Measurements from ENCODE around the gene SYTL4.

SYTL4 gene

GRCh38 chrX:100642290-100642689 is 89.6 kb downstream of the SYTL4 start:
- H3K36me3 ChIP-seq (ENCODE audit: control insufficient read depth in 1 of 2, insufficient read depth in 2 of 2, low read length in 2 of 2): no peaks in the 10 kb centered on the region
- H3K18ac ChIP-seq (ENCODE audit: low read length): no peak overlapping the region
- no peak overlapping the region for H2AK5ac ChIP-seq (ENCODE audit: low read length)
- no peaks in the 10 kb centered on the region for H3K27me3 ChIP-seq (ENCODE audit: insufficient read depth, low read length)
- H3K4me3 ChIP-seq (ENCODE audit: low read depth, low read length): no peak overlapping the region
- H3K27ac ChIP-seq (ENCODE audit: low read depth, low read length): no peak overlapping the region
- no peaks in the 10 kb centered on the region for H3K79me1 ChIP-seq (ENCODE audit: low read length)
- no peak overlapping the region for H3K14ac ChIP-seq (ENCODE audit: low read length)
- H3K9ac ChIP-seq (ENCODE audit: low read length): no peak overlapping the region
- H3K4me1 ChIP-seq (ENCODE audit: control insufficient read depth in 1 of 2, insufficient read depth in 2 of 2, low read length in 2 of 2): peaks cover 2 to 10% of the 10 kb centered on the region in 2 experiments
- H3K79me2 ChIP-seq (ENCODE audit: control insufficient read depth, insufficient read depth, low read length, poor library complexity): no peaks in the 10 kb centered on the region
- H3K4me2 ChIP-seq (ENCODE audit: low read length): no peak overlapping the region
- H2BK12ac ChIP-seq (ENCODE audit: low read length): no peak overlapping the region
- no peak overlapping the region for H2AFZ ChIP-seq (ENCODE audit: insufficient read depth, low read length, poor library complexity)
- WGBS (ENCODE audit: extremely low coverage, insufficient coverage, insufficient read length): 100% methylated on average over 1 of the region's 3 CpGs
- no peak overlapping the region for H2BK5ac ChIP-seq (ENCODE audit: low read depth, low read length, poor library complexity)
- DNase-seq: no peak
- H4K91ac ChIP-seq (ENCODE audit: low read depth, low read length): no peak overlapping the region
- no peak overlapping the region for H4K8ac ChIP-seq (ENCODE audit: low read depth, low read length)
- no peak overlapping the region for H3K23ac ChIP-seq (ENCODE audit: low read length)
- H3K9me3 ChIP-seq (ENCODE audit: insufficient read depth, low read depth, low read length): no peaks in the 10 kb centered on the region
- no peak overlapping the region for H4K12ac ChIP-seq (ENCODE audit: low read depth, low read length)
- H3K4ac ChIP-seq (ENCODE audit: low read depth, low read length): no peak overlapping the region
- no peak overlapping the region for H2BK120ac ChIP-seq (ENCODE audit: insufficient read depth, low read length, poor library complexity)

GRCh38 chrX:100636321-100636991 is 95.5 kb downstream of the SYTL4 start, which contains the start of gene TSPAN6:
Gene TSPAN6, minus strand, starts transcription at chrX:100636806. Its CDS starts 112 bp downstream, at chrX:100636694.
- no peak within 1 kb of the TSS for H2AK5ac ChIP-seq (ENCODE audit: low read length)
- H3K27me3 ChIP-seq (ENCODE audit: insufficient read depth, low read length): no peaks in the 10 kb centered on the region
- peak within 1 kb of the TSS; percentile 95 for H3K18ac ChIP-seq (ENCODE audit: low read length)
- peak within 1 kb of the TSS; percentile 59 for H2AFZ ChIP-seq (ENCODE audit: insufficient read depth, low read length, poor library complexity)
- DNase-seq: peak; percentile 68 to 87
- H3K36me3 ChIP-seq (ENCODE audit: control insufficient read depth in 1 of 2, insufficient read depth in 2 of 2, low read length in 2 of 2): peaks cover 3 to 5% of the 10 kb centered on the region in 2 experiments
- peaks cover 0 to 4% of the 10 kb centered on the region in 2 experiments for H3K4me1 ChIP-seq (ENCODE audit: control insufficient read depth in 1 of 2, insufficient read depth in 2 of 2, low read length in 2 of 2)
- peak within 1 kb of the TSS; percentile 96 for H3K9ac ChIP-seq (ENCODE audit: low read length)
- H3K4me3 ChIP-seq (ENCODE audit: low read depth, low read length): peak within 1 kb of the TSS; percentile 87
- H3K14ac ChIP-seq (ENCODE audit: low read length): peak within 1 kb of the TSS; percentile 75
- H2BK12ac ChIP-seq (ENCODE audit: low read length): no peak within 1 kb of the TSS
- peak within 1 kb of the TSS; percentile 62 for H3K27ac ChIP-seq (ENCODE audit: low read depth, low read length)
- peak within 1 kb of the TSS; percentile 98 for H4K8ac ChIP-seq (ENCODE audit: low read depth, low read length)
- peak within 1 kb of the TSS; percentile 74 for H4K12ac ChIP-seq (ENCODE audit: low read depth, low read length)
- WGBS (ENCODE audit: extremely low coverage, insufficient coverage, insufficient read length): no CpG with 5 or more reads among the region's 51 CpGs
- H4K91ac ChIP-seq (ENCODE audit: low read depth, low read length): peak within 1 kb of the TSS; percentile 93
- H3K79me2 ChIP-seq (ENCODE audit: control insufficient read depth, insufficient read depth, low read length, poor library complexity): peaks cover 6% of the 10 kb centered on the region
- peak within 1 kb of the TSS; percentile 75 for H2BK120ac ChIP-seq (ENCODE audit: insufficient read depth, low read length, poor library complexity)
- peak within 1 kb of the TSS; percentile 73 for H2BK5ac ChIP-seq (ENCODE audit: low read depth, low read length, poor library complexity)
- H3K79me1 ChIP-seq (ENCODE audit: low read length): peaks cover 7% of the 10 kb centered on the region
- no peaks in the 10 kb centered on the region for H3K9me3 ChIP-seq (ENCODE audit: insufficient read depth, low read depth, low read length)
- H3K4me2 ChIP-seq (ENCODE audit: low read length): peak within 1 kb of the TSS; percentile 81
- H3K23ac ChIP-seq (ENCODE audit: low read length): no peak within 1 kb of the TSS
- H3K4ac ChIP-seq (ENCODE audit: low read depth, low read length): peak within 1 kb of the TSS; percentile 93

- Histone ChIP-seq H3K36me3 (ENCODE audit: control insufficient read depth in 1 of 2, insufficient read depth in 2 of 2, low read length in 2 of 2) (peaks cover 3 to 5% of the 10 kb centered on the region in 2 experiments), H4K8ac (ENCODE audit: low read depth, low read length) (peak overlapping the region; percentile 98), H3K9ac (ENCODE audit: low read length) (peak overlapping the region; percentile 96), H2AFZ (ENCODE audit: insufficient read depth, low read length, poor library complexity) (peak overlapping the region; percentile 59), H3K4ac (ENCODE audit: low read depth, low read length) (peak overlapping the region; percentile 93), H3K4me2 (ENCODE audit: low read length) (peak overlapping the region; percentile 81), H3K9me3 (ENCODE audit: insufficient read depth, low read depth, low read length) (no peaks in the 10 kb centered on the region), H3K23ac (ENCODE audit: low read length) (no peak overlapping the region), H4K91ac (ENCODE audit: low read depth, low read length) (peak overlapping the region; percentile 93), H3K79me1 (ENCODE audit: low read length) (peaks cover 7% of the 10 kb centered on the region), H3K27ac (ENCODE audit: low read depth, low read length) (peak overlapping the region; percentile 62), H3K79me2 (ENCODE audit: control insufficient read depth, insufficient read depth, low read length, poor library complexity) (peaks cover 6% of the 10 kb centered on the region), H2AK5ac (ENCODE audit: low read length) (no peak overlapping the region), H3K14ac (ENCODE audit: low read length) (peak overlapping the region; percentile 75), H2BK120ac (ENCODE audit: insufficient read depth, low read length, poor library complexity) (peak overlapping the region; percentile 75), H3K18ac (ENCODE audit: low read length) (peak overlapping the region; percentile 95), H3K4me1 (ENCODE audit: control insufficient read depth in 1 of 2, insufficient read depth in 2 of 2, low read length in 2 of 2) (peaks cover 0 to 4% of the 10 kb centered on the region in 2 experiments), H3K4me3 (ENCODE audit: low read depth, low read length) (peak overlapping the region; percentile 87), H3K27me3 (ENCODE audit: insufficient read depth, low read length) (no peaks in the 10 kb centered on the region), H2BK12ac (ENCODE audit: low read length) (no peak overlapping the region), H2BK5ac (ENCODE audit: low read depth, low read length, poor library complexity) (peak overlapping the region; percentile 73), H4K12ac (ENCODE audit: low read depth, low read length) (peak overlapping the region; percentile 74)
- no CpG with 5 or more reads among the region's 8 CpGs for WGBS (ENCODE audit: extremely low coverage, insufficient coverage, insufficient read length)
- DNase-seq: peak in 1 of 2 donors; percentile 28
Observed at GRCh38 chrX:100635989-100636320, 96.0 kb downstream of the SYTL4 start.

GRCh38 chrX:100635040-100635439 is 96.9 kb downstream of the SYTL4 start:
- Histone ChIP-seq H3K9ac (ENCODE audit: low read length) (no peak overlapping the region), H4K8ac (ENCODE audit: low read depth, low read length) (no peak overlapping the region), H3K14ac (ENCODE audit: low read length) (no peak overlapping the region), H2AFZ (ENCODE audit: insufficient read depth, low read length, poor library complexity) (no peak overlapping the region), H3K9me3 (ENCODE audit: insufficient read depth, low read depth, low read length) (no peaks in the 10 kb centered on the region), H3K27ac (ENCODE audit: low read depth, low read length) (no peak overlapping the region), H3K79me2 (ENCODE audit: control insufficient read depth, insufficient read depth, low read length, poor library complexity) (peaks cover 6% of the 10 kb centered on the region), H3K36me3 (ENCODE audit: control insufficient read depth in 1 of 2, insufficient read depth in 2 of 2, low read length in 2 of 2) (peaks cover 3 to 5% of the 10 kb centered on the region in 2 experiments), H4K91ac (ENCODE audit: low read depth, low read length) (no peak overlapping the region), H2BK12ac (ENCODE audit: low read length) (no peak overlapping the region), H2BK5ac (ENCODE audit: low read depth, low read length, poor library complexity) (no peak overlapping the region), H3K18ac (ENCODE audit: low read length) (no peak overlapping the region), H3K79me1 (ENCODE audit: low read length) (peaks cover 7% of the 10 kb centered on the region), H3K4me1 (ENCODE audit: control insufficient read depth in 1 of 2, insufficient read depth in 2 of 2, low read length in 2 of 2) (peaks cover 0 to 4% of the 10 kb centered on the region in 2 experiments), H3K27me3 (ENCODE audit: insufficient read depth, low read length) (no peaks in the 10 kb centered on the region), H3K4ac (ENCODE audit: low read depth, low read length) (no peak overlapping the region), H2AK5ac (ENCODE audit: low read length) (no peak overlapping the region), H3K23ac (ENCODE audit: low read length) (no peak overlapping the region), H3K4me3 (ENCODE audit: low read depth, low read length) (no peak overlapping the region), H4K12ac (ENCODE audit: low read depth, low read length) (no peak overlapping the region), H3K4me2 (ENCODE audit: low read length) (peak overlapping the region; percentile 81), H2BK120ac (ENCODE audit: insufficient read depth, low read length, poor library complexity) (no peak overlapping the region)
- WGBS (ENCODE audit: extremely low coverage, insufficient coverage, insufficient read length): no CpG with 5 or more reads among the region's 5 CpGs
- no peak for DNase-seq

All from trophoblast cell (in vitro differentiated cells and primary cell).